Glomerular visceral epithelial cell (primary cell): Measurements from ENCODE around the gene C6orf136.
A peak's percentile ranks its signal among the peaks of the same experiment; 100 is the strongest.
"Not testable (repeated sequence)": the region's sequence is repeated elsewhere in the genome, so short reads cannot be mapped to it uniquely, and the experiment has no call there.

ENCODE experiments used
- DNase-seq: peaks from one replicate; pipeline ENCODE4 v3.0.0-alpha.2; 2016; ENCODE audit errors: extremely low spot score

Gene C6orf136

DNA sequence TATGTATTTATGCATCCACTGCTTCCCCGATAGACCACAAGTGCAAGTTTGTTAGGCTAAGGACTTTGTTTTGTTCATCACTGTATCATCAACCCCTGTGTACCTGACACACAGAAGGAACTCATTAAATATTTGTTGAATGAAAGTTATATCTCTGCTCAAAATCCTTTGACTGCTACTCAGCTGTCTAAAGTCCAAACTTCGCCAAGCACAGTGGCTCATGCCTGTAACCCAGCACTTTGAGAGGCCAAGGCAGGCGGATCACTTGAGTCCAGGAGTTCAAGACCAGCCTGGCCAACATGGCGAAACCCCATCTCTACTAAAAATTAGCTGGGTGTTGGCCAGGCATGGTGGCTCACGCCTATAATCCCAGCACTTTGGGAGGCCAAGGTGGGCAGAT, 11.0 kb downstream of the C6orf136 start:
- DNase-seq = not testable (repeated sequence)

DNA sequence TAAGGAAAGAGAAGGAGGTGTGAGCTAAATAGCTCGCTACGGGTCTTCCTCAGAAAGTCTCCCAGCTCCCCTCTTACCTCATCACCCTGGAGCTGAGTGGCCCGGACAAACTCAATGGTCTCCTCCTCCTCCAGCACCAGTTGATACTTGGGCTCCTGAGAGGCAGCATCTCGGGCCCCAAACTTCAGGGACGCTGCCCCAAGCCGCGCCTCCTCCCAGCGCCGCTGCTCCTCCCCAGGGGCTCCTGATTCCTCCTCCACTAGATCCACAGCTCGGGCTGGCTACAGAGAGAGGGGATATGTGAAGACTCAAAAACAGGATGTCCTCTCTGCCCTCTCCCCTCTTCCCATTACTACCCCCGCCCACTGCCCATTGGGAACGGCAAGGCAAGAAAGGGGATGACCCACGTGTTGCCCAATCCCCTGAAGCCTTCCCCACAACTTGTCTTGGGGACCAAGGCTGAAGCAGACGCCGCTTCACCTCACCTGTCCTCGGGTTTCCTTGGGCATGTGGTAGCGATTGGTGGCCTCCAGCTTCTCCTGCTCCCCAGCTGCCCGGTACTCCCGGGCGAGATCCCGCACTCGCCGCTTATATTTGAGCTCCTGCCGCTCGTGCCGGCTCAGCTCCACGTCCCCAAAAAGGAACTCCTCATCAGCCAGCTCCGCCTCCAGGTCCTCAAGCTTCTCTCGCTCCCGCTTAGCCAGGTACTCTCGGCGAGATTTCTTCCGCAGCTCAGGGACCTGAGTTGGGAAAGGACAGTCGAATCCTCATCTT, 18.2 kb downstream of the C6orf136 start:
- DNase-seq = no peak

DNA sequence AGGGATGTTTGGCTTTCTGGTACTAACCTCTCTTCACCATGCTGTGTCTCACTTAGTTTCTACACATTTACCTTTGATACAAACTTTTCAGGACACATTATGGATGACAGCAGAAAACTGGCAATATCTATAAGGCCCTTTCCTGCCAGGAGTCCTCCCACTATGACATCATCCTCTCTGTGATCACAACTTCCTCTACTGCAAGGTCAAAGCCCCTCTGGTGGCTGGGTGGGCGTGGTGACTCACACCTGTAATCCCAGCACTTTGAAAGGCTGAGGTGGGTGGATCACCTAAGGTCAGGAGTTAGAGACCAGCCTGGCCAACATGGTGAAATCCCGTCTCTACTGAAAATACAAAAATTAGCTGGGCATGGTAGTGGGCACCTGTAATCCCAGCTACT, 19.4 kb downstream of the C6orf136 start:
- not testable (repeated sequence) for DNase-seq

DNA sequence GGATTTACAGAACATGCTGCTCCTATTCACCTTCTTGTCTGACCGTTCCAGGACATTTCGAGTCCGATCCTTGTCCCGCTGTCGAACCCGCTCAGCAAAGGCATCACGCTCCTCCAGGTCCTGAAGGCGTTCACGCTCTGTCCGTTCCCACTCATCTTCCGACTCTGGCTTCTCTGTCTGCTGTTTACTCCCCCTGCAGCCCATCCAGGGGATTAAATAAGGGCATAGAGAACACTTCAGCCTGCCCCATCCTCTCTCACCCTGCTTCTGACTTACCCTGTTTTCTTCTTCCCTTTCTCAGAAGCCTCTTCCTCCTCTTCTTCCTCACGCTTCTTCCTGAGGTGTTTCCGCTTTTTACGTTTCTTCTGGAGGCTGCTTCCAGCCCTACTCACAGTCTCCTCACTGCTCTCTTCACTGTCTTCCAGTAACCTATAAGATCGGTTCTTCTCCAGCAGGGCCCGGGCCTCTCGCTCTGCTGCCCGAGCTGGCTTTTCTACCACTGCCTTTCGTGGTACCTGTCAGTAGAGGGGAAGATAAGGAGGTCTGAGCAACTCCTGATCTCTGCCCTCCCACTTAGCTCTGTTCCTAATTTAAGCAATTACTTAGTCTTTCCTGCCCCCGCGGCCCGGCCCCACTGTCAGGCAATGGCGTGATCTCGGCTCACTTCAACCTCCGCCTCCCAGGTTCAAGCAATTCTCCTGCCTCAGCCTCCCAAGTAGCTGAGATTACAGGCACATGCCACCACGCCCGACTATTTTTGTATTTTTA, 24.0 kb downstream of the C6orf136 start:
- no peak for DNase-seq

DNA sequence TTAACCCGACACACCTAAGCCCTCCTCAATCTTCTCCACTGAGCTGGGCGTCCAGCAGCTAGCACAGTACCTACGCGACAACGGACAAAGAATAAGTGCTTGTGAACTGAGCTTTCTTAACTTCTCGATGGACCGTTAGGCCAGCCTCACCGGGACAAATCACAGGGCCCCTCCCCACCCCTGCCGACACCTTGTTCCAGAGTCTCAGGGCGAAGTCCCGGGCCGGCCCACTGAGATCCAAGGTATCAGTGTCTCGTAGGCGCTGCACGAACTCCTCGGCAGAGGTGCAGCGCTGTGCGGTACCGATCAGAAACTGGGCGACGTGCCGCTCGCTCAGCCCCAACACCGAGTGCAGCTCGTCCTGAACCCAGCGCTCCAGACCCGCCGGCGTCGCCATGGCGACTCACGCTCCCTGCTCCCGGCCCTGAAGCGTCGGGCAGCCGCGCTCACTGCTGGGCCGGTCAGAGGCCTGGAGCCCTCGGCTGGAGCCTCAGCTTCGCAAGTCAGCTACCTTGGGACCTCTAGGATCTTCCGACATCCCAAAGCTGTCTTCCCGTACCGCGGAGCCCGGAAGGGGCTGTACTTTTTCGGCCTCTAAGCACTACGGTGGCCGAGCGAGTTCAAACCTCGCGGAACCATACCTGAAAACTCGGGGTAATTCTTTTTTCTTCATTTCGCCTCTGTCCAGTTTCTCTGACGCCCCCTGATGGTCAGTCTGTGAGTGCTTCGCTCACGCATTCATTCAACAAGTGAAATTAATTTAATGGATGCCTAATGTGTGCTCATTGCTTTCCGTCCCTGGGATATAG, 25.7 kb downstream of the C6orf136 start, which contains the start of gene DHX16:
DHX16 (minus strand) TSS at position 562 of the 809 bp plus-strand sequence; CDS start at position 397, 165 bp downstream.
- DNase-seq = peak; percentile 97

DNA sequence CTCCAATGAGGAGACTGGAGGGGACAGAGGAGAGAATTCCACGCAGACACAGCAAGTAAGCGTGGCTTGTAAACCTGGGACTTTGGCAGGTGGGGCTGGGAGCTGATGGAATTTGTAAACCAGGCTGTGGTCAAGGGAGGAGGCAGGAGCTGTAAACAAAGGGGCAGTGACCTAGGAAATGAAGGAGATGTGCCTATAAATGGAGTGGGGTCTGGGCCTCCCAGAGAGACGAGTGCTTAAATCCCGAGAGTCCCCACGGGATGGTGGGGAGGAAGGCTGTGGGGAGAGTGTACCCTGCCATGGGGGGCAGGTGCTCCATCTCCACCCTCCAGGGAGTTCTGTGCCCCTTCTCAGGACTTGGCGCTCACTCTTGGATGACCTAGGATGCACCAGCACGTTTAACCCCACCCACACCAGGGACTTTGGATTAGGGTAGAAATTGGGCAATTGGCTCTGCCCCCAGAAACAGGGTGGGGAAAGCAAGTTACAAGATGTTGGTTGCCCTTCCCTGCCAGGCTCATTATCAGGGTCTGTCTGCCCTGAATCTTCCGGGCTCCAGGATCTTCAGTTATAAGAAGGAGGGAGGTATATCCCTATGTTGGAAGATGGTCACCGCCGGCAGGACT, 29.8 kb downstream of the C6orf136 start:
- no peak for DNase-seq

DNA sequence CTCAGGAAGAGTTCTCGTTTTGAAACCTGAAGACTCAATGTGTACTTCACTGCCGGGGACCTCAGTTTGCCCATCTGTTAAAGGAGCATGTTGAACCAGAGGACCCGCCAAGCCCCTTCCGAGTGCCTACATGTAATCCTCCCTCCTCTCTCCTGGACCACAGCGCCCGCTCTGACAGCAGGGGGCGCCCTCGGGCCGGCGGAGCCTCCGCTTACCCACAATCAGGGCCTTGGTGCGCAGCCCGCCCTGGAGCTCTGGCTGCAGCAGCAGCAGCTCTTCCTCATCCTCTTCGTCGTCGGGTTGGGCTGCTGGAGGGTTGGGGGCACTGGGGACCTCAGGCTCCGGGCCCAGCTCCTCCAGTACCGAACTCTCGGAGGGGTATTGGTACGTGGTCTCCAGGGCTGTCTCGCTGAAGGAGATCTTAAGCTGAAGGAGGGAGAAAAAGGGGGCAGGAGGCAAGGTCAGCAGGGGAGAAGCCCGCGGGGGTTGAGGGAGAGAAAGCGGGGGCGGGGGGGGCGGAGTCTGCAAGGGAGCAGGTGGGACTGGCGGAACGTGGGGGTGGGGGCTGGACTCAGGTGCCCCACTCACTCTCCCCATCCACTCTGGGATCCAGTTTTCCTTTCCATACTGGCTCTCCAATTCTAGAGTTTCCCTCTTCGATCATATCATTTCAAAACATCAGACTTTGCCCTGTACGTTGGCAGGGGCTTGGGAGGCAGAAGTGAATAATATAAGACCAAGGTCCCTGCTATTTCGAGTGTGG, 32.2 kb downstream of the C6orf136 start:
- peak; percentile 87 for DNase-seq

DNA sequence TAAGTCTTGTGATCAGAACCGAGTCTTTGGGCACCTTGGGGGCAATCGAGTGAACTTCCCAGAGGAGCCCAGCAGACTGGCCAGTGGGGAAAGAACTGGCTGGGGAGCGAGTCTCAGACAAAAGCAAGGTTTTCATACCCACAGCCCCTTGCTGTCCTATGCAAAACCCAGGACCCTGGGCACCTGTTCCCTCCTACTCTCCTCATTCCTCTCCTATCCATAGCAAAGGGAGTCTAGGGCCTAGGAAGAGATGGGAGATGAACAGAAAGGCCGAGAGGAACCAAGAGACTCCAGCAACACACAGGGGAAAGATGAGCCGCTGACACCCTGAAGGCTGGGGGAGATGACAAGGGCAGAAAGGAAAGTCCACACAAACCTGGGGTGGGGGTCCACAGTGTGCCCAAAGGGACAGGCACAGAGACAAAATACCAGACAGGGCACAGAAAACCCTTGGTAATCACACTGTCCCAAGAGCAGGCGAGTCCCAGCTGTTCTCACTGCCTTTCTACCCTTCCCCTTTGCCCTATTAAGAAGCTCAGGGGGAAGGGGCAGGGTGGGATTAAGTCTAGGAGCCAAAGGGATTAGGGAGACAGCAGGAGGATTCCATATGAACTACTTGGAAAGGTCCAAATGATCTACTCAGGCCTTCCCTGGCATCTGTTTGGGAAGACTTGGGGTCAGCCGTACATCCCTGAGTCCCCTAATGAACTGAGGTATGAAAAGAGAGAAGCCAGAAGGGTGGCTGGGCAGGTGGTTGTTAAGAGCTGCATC, 33.0 kb downstream of the C6orf136 start:
- no peak for DNase-seq

DNA sequence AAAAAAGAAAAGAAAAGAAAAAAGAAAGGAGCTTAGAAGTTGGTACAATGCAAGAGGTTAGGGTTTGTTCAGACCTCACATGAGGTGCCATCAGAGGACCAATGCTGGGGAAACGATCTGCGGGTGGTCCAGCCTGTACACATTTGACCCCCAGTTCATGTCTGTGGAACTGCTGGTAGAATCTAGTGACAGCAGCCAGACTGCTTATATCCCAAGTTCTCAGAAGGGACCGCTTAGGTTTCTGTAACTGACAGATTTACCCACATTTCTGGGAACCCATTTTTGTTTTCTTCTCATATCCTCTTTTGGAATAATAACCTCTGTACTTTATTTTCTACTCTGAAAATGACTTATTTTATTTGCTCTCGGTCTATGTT, 34.8 kb downstream of the C6orf136 start:
- DNase-seq = no peak

DNA sequence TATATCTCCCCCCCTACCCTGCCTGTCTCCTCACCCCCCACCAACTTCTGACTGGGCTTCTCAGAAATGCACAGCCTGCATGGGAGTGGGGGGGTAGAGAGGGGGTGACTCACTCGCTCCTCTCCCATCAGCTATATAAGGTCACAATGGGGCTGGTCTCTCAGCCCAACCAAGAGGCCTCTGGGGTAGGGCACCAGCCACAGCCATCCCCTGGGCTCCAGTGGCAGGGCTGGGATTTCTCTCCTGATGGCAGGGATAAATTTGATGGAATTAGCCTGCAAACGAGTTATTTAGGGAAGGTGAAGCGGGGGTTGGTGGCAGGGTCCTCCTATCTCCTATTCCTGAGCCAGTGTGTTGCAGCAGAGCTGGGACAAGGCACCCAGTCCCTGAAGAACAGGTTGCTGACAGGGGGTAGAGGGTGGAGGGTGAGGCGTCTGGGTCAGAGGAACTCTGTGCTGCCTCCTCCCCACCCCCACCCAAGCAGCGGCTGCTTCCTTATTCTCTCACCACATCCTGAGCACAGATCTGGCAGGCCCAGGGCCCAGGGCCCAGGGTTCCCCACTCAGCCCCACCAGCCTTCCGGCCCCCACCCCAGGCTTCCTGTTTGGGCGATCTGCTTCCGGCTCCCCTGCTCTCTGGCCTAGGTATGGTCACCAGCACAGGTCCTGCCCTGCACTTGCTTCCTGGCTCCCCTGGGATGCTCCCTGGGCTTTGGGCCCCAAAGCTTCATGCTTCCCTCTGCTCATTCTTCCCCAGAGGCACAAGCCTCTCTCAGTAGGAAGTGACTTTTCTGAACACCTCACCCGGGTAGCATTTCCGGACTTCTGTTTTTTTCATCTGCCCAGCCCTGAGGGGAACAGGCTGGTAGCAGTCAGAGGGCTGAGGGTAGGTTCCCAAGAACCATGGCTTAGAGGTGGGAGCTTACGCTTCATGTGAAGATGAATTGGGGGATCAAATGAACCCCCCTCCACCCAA, 35.5 kb downstream of the C6orf136 start:
- peak; percentile 87 for DNase-seq

DNA sequence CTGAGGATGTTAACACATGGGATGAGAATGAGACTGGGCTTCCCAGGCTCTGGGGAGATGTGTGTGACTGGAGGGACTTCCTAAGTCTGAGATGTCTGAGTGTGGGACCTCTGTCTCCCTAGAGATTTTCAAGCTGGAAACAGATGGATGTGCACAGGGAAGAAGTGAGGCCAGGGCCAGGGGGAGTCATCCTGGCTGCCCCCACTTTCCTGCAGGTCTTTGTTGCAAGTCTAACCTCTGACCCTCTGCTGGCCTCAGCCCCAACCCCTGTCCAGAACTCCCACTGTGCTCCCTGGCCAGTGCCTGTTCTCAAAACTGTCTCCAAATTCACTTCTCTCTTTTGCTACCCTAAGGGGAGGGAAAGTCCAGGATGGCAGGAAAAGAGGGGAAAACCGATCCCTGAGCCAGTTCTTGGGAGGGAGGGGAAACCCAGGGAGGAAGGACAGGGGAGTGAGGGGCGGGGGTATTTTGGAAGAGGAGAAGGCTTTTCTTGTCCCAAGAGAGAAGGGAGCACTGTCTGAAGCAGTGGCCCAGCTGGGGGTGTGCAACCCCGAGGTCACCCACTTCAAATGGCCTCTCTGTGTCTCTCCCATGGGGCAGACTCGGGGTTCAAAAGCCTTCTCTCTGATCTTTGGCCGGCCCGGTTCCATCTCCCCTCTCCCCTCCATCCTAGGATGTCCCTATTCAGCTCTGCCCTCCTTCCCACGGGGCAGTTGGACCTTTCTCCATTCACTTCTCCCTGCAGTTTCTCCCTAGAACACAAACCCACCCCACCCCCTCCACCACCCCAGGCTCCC, 36.4 kb downstream of the C6orf136 start:
- DNase-seq = no peak

DNA sequence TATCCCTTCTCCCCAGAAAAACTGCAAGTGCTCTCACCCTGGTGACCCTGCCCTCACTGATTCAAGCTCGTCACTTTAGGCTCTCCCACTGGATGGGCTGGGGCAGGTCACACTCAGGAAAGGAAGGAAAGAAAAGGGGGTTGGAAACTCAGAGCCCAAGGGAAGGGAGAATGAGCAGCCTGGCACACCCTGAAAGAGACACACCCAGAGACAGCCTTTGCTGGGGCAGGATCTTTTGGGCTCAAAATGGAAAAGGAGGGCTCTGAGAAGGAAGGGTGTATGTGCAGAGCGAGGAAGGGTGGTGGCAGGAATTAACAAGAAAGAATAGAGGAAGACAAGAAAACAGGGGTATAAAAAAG, 37.0 kb downstream of the C6orf136 start:
- DNase-seq = no peak

DNA sequence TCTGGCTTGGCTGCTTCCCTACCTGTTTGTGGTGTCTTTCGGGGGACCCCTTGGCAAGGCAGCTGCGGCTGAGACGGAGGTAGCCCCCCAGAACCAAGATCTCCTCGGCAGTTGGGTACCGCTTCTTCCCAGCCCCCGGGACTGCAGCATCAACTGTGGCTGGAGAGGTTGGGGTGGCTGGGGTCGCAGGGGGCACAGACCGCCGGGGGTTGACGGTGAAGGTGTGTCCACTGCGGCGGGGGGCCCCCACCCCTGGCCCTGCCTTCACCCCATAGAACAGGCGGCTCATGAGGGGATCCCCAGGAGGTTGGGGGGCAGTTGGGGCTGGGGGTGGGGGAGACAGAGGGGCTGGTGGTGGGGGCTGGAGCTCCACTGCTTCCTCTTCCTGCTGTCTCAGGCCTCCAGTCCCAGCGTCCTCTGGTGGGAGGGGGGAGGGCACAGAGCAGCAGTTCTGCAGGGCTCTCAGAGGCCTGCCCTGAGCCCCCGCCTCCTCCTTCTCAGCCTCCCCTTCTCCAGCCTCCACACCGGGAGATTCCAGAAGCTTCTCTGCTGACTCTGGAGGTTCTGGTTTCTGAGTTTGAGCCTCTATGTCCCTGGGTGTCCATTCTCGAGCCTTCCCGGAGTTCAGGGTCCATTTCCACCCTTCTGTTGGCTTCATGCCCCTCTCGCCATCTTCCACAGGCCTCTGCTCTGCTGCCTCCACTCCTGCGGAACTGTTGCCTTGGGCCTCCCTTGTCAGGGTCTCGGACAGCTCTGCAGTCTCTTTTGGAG, 37.6 kb downstream of the C6orf136 start:
- peak; percentile 42 for DNase-seq

DNA sequence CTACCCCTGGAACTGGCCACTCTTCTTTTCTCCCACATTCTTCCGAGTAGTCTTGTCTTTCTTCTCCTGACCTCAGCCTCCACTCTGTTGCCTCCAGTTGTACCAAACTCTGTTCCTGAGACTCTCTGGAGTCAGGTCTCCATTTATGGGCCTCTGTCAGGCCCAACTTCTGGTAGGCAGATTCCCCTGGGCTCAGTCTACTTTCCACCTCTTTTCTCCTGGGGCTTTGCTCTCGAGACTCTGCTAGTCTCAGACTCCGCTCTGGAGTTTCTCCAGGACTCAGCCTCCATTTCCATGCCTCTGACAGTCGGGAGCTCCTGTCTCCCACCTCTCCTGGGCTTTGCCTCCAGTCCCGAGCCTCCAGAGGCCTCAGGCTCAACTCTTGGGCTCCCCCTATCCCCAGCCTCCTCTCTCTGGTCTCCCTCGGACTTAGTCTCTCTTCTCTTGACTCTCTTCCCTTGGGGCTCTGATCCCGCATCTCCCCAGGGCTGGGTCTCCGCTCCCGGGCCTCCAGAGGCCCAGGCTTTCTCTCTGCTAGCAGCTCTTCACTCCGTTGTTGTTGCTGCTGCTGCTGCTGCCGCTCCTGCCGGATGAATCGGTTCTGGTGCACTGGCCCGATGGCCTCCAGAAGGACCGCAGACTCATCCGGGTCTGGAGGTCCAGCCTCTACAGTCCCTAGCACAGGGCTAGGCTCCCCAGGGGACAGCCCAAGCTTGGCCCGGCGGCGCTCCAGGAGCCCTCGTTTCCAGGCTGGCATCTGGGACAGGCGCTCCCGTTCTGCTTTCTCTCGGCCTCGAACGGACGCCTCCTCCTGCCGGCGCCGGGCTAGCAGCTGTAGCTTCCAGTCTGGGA, 38.5 kb downstream of the C6orf136 start:
- DNase-seq = no peak

DNA sequence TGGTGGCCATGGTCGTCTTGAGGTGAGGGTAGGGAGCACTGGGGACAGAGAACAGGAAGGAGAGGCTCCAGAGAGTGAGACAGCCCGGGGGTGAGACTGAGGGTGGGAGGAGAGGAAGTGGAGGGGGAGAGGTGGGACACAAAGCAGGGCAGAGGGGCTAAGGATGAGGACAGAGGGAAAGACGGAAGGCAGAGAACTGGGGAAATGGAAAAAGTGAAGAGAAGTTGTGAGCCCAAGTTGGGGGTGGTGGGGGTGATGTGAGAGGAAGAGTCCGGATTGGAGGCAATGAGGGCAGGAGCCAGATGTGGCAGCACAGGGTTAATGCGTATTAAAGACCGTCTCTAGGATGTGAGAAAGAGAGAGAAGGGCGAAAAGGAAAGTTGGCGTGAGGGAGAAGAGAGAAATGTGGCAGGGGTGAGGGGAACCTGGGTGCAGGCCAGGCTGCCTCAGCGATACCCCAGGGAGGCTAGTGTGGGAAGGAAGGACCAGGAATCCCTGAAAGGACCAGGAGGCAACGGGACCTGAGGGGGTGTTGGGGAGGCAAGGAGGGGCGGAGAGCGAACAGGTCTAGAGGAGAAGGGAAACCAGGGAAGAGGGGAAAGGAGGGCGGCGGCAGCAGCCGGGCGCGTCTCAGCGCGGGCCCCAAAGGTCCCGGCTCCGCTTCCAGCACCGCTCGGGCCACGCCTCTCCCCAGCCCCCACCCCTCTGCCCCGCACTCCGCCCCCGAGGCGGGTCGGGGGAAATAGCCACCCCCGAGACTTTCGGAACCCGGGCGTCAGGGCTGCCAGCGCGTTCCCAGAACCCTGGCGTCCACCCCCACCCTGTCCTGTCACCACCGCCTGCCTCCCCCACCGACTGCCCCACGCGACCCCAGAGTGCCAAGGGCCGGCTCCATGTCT, 39.3 kb downstream of the C6orf136 start, which contains the start of gene PPP1R18:
PPP1R18 (minus strand) TSS at position 637 of the 899 bp plus-strand sequence; CDS start at position 10, 627 bp downstream.
- peak; percentile 71 for DNase-seq
